K562 (cell line): Measurements from ENCODE around the gene TFAP2A. TPM values are rescaled to one million over a fixed set of nuclear protein-coding genes. Genes with fewer than 3 reads are reported as not detected.

Experiments
- CTBP1 ChIP-seq: fragments of 450-650 bp; IDR thresholded peaks from 2 replicates; pipeline ENCODE4 v1.6.1; 2016; ENCODE audit warnings: borderline replicate concordance
- E2F6 ChIP-seq, 2 experiments: IDR thresholded peaks; 2 replicates each; pipeline ENCODE4 v1.6.1; 2011; ENCODE audit warnings: borderline replicate concordance in 1 of 2, control low read depth in 1 of 2, low read depth in 1 of 2, low read length in 1 of 2, mild to moderate bottlenecking in 1 of 2, mixed read lengths in 1 of 2, moderate library complexity in 1 of 2; ENCODE audit not compliant: insufficient read depth in 1 of 2, insufficient read length in 1 of 2, poor library complexity in 1 of 2, severe bottlenecking in 1 of 2; ENCODE audit errors: extremely low read depth in 1 of 2
- ELF4 ChIP-seq: fragments of 450-650 bp; formaldehyde crosslinking; IDR thresholded peaks from 2 replicates; pipeline ENCODE4 v1.4.0; 2022; ENCODE audit warnings: missing genetic modification characterization
- FOXK2 ChIP-seq, 2 experiments: fragments of 450-650 bp; IDR thresholded peaks in 1 of 2; conservative IDR thresholded peaks in 1 of 2; 2 replicates each; pipeline ENCODE4 v1.6.1; 2016; ENCODE audit warnings: low read depth in 2 of 2, mild to moderate bottlenecking in 1 of 2
- FOXO4 ChIP-seq: fragments of 450-650 bp; formaldehyde crosslinking; IDR thresholded peaks from 2 replicates; pipeline ENCODE4 v1.4.0; 2020; ENCODE audit warnings: mild to moderate bottlenecking, moderate library complexity
- HSF4 ChIP-seq: fragments of 250-450 bp; sonication (Bioruptor Pico); IDR thresholded peaks from 2 replicates; pipeline ENCODE4 v2.1.2; 2022; ENCODE audit warnings: mild to moderate bottlenecking, moderate library complexity, borderline replicate concordance
- KDM1A ChIP-seq, 2 experiments: fragments of 450-650 bp; IDR thresholded peaks; 2 replicates each; pipeline ENCODE4 v1.6.1; 2016; ENCODE audit warnings: mild to moderate bottlenecking in 2 of 2
- NELFE ChIP-seq: IDR thresholded peaks from 2 replicates; pipeline ENCODE4 v1.6.1; 2011; ENCODE audit warnings: mild to moderate bottlenecking; ENCODE audit not compliant: insufficient read depth, insufficient read length
- OTX1 ChIP-seq: fragments of 450-650 bp; formaldehyde crosslinking; IDR thresholded peaks from 2 replicates; pipeline ENCODE4 v1.4.0; 2022; ENCODE audit warnings: mild to moderate bottlenecking
- RBM25 ChIP-seq: fragments of 200-400 bp; formaldehyde crosslinking; IDR thresholded peaks from 2 replicates; pipeline ENCODE4 v1.6.1; 2018; ENCODE audit warnings: low read length, low read depth, moderate library complexity; ENCODE audit not compliant: severe bottlenecking
- SMARCA5 ChIP-seq: fragments of 450-650 bp; IDR thresholded peaks from 2 replicates; pipeline ENCODE4 v1.6.1; 2016
- TAF1 ChIP-seq: IDR thresholded peaks from 2 replicates; pipeline ENCODE4 v1.6.1; 2011; ENCODE audit warnings: mild to moderate bottlenecking, low read length, moderate library complexity; ENCODE audit not compliant: insufficient read depth, control insufficient read depth, severe bottlenecking; ENCODE audit errors: extremely low read depth
- XRCC4 ChIP-seq: IDR thresholded peaks from one replicate; pipeline ENCODE4 v1.6.1; 2011; ENCODE audit not compliant: insufficient read depth, insufficient read length; ENCODE audit errors: extremely low read depth
- ZFP1 ChIP-seq: fragments of 450-650 bp; formaldehyde crosslinking; IDR thresholded peaks from 2 replicates; pipeline ENCODE4 v1.4.0; 2020; ENCODE audit warnings: mild to moderate bottlenecking, mixed read lengths
- ZFP30 ChIP-seq: fragments of 250-450 bp; sonication (Bioruptor Pico); IDR thresholded peaks from 2 replicates; pipeline ENCODE4 v1.8.0; 2022; ENCODE audit warnings: moderate library complexity, mild to moderate bottlenecking, inconsistent platforms, borderline replicate concordance
- ZNF253 ChIP-seq: fragments of 250-450 bp; sonication (Bioruptor Pico); conservative IDR thresholded peaks from 2 replicates; pipeline ENCODE4 v1.6.1; 2021; ENCODE audit warnings: mild to moderate bottlenecking
- ZNF586 ChIP-seq: fragments of 450-650 bp; formaldehyde crosslinking; conservative IDR thresholded peaks from 2 replicates; pipeline ENCODE4 v1.4.0; 2020; ENCODE audit warnings: mild to moderate bottlenecking, moderate library complexity
- ZNF75A ChIP-seq: fragments of 450-650 bp; formaldehyde crosslinking; IDR thresholded peaks from 2 replicates; pipeline ENCODE4 v1.4.0; 2020; ENCODE audit warnings: mild to moderate bottlenecking
- ZNF77 ChIP-seq: fragments of 250-450 bp; sonication (Bioruptor Pico); IDR thresholded peaks from 2 replicates; pipeline ENCODE4 v1.5.0; 2020
- ZZZ3 ChIP-seq: fragments of 450-650 bp; IDR thresholded peaks from 2 replicates; pipeline ENCODE4 v1.6.1; 2016; ENCODE audit warnings: antibody characterized with exemption, mild to moderate bottlenecking, moderate library complexity
- polyA plus RNA-seq, 8 experiments: library from polyadenylated mRNA; depleted of rRNA in 4 of 8; stranded (reverse) in 5 of 8; unstranded in 3 of 8; fragments of >200 nt; fragmentation: Nextera tagmentation in 2 of 8; fragmentation: Illumina TruSeq in 1 of 8; extraction: Ambion mirVana in 2 of 8; extraction: Trizol in 1 of 8; gene quantifications; 2 replicates each; pipeline versions ENCODE4 v1.2.1 to v1.2.3, GENCODE V29; 2011 to 2014; ENCODE audit warnings: inconsistent platforms in 1 of 8, missing spikeins in 1 of 8
- total RNA-seq, 7 experiments: library from RNA; depleted of rRNA in 6 of 7; stranded (reverse); fragments of >200 nt in 6 of 7; fragmentation: Illumina TruSeq in 2 of 7; extraction: Trizol in 2 of 7; gene quantifications; 2 replicates each; pipeline versions ENCODE4 v1.2.1 to v1.2.3, GENCODE V29; 2011 to 2021; ENCODE audit warnings: low replicate concordance in 1 of 7
- TF ChIP-seq, protein P1 (sequence below): fragments of 450-650 bp; IDR thresholded peaks from 2 replicates; pipeline ENCODE4 v1.7.1; 2018; ENCODE audit warnings: mild to moderate bottlenecking, low read depth; ENCODE audit not compliant: partially characterized antibody
- TF ChIP-seq, protein P2 (sequence below): fragments of 250-450 bp; sonication (Bioruptor Pico); IDR thresholded peaks from 2 replicates; pipeline ENCODE4 v1.4.0; 2020; ENCODE audit warnings: mild to moderate bottlenecking

The TFAP2A gene
- total and polyA plus RNA-seq, 9 of the 15 experiments (the other 6 are each of a cell fraction or from before 2014, with no cell fraction given): 0.14 to 0.53 (median 0.19) TPM; not detected in 1

- TF ChIP-seq KDM1A (IDR thresholded peaks at IDR 0.05) (no peak), TAF1 (peak; percentile 93), E2F6 (IDR thresholded peaks at IDR 0.05; ENCODE audit: borderline replicate concordance in 1 of 2, extremely low read depth in 1 of 2, insufficient read depth in 1 of 2, insufficient read length in 1 of 2, low read depth in 1 of 2, low read length in 1 of 2, poor library complexity in 1 of 2, severe bottlenecking in 1 of 2) (peak; percentile 92), ZFP1 (CRISPR knock-in tag) (peak; percentile 21; the same call in 1 of the 2 replicates), RBM25 (no peak), ZNF253 (CRISPR knock-in tag) (no peak), ZNF75A (no peak), FOXK2 (conservative IDR thresholded peaks at IDR 0.05 in 1 of 2, IDR thresholded peaks at IDR 0.05 in 1 of 2; ENCODE audit: low read depth in 2 of 2) (peak in 1 of 2 experiments; percentile 56; a peak in 1 of 4 replicates), ZNF77 (no peak), ZNF586 (no peak), ZFP30 (CRISPR knock-in tag) (no peak), ELF4 (CRISPR knock-in tag) (peak; percentile 76; the same call in 1 of the 2 replicates), OTX1 (peak; percentile 96), CTBP1 (peak; percentile 96), FOXO4 (CRISPR knock-in tag) (no peak), NELFE (no peak), HSF4 (no peak), ZZZ3 (no peak; the same call in 1 of the 2 replicates), SMARCA5 (no peak), XRCC4 (no peak)
- TF ChIP-seq, protein P1, sequence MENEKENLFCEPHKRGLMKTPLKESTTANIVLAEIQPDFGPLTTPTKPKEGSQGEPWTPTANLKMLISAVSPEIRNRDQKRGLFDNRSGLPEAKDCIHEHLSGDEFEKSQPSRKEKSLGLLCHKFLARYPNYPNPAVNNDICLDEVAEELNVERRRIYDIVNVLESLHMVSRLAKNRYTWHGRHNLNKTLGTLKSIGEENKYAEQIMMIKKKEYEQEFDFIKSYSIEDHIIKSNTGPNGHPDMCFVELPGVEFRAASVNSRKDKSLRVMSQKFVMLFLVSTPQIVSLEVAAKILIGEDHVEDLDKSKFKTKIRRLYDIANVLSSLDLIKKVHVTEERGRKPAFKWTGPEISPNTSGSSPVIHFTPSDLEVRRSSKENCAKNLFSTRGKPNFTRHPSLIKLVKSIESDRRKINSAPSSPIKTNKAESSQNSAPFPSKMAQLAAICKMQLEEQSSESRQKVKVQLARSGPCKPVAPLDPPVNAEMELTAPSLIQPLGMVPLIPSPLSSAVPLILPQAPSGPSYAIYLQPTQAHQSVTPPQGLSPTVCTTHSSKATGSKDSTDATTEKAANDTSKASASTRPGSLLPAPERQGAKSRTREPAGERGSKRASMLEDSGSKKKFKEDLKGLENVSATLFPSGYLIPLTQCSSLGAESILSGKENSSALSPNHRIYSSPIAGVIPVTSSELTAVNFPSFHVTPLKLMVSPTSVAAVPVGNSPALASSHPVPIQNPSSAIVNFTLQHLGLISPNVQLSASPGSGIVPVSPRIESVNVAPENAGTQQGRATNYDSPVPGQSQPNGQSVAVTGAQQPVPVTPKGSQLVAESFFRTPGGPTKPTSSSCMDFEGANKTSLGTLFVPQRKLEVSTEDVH: peak; percentile 21
- TF ChIP-seq, protein P2, sequence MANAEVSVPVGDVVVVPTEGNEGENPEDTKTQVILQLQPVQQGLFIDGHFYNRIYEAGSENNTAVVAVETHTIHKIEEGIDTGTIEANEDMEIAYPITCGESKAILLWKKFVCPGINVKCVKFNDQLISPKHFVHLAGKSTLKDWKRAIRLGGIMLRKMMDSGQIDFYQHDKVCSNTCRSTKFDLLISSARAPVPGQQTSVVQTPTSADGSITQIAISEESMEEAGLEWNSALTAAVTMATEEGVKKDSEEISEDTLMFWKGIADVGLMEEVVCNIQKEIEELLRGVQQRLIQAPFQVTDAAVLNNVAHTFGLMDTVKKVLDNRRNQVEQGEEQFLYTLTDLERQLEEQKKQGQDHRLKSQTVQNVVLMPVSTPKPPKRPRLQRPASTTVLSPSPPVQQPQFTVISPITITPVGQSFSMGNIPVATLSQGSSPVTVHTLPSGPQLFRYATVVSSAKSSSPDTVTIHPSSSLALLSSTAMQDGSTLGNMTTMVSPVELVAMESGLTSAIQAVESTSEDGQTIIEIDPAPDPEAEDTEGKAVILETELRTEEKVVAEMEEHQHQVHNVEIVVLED: no peak; the same call in none of the 2 replicates
These were observed 10.6 kb downstream of the TFAP2A start (continued) for GRCh38 chr6:10404107-10404798.
